ENCODE measurements around the gene SLC35F2.
"Not testable (repeated sequence)": the region's sequence is repeated elsewhere in the genome, so short reads cannot be mapped to it uniquely, and the experiment has no call there.

The SLC35F2 gene

GRCh38 chr11:107836851-107837250, 21.7 kb downstream of the SLC35F2 start:
- DNase-seq, result no peak

- no peak for DNase-seq
Observed at GRCh38 chr11:107834995-107835394, 23.6 kb downstream of the SLC35F2 start.

- DNase-seq, result not testable (repeated sequence)
Observed at GRCh38 chr11:107833926-107834325, 24.7 kb downstream of the SLC35F2 start.

GRCh38 chr11:107830915-107831540, 27.6 kb downstream of the SLC35F2 start:
- DNase-seq, result no peak

- no peak for DNase-seq
Observed at GRCh38 chr11:107827041-107827440, 31.5 kb downstream of the SLC35F2 start.

GRCh38 chr11:107825875-107826274, 32.7 kb downstream of the SLC35F2 start:
- DNase-seq, result no peak

GRCh38 chr11:107824668-107825369, 33.8 kb downstream of the SLC35F2 start:
- DNase-seq, result no peak

- no peak for DNase-seq
Observed at GRCh38 chr11:107821199-107821927, 37.2 kb downstream of the SLC35F2 start.

- no peak for DNase-seq
Observed at GRCh38 chr11:107819361-107820014, 39.1 kb downstream of the SLC35F2 start.

- DNase-seq, result no peak
Observed at GRCh38 chr11:107818491-107818890, 40.1 kb downstream of the SLC35F2 start.

- DNase-seq, result no peak
Observed at GRCh38 chr11:107816028-107816427, 42.6 kb downstream of the SLC35F2 start.

- no peak for DNase-seq
Observed at GRCh38 chr11:107810875-107811274, 47.7 kb downstream of the SLC35F2 start.

GRCh38 chr11:107808521-107808920, 50.1 kb downstream of the SLC35F2 start:
- no peak for DNase-seq

GRCh38 chr11:107804971-107805370, 53.6 kb downstream of the SLC35F2 start:
- DNase-seq, result no peak

GRCh38 chr11:107804211-107804610, 54.4 kb downstream of the SLC35F2 start:
- DNase-seq, result no peak

- DNase-seq, result no peak
Observed at GRCh38 chr11:107801641-107802040, 56.9 kb downstream of the SLC35F2 start.

- peak; percentile 59 for DNase-seq
Observed at GRCh38 chr11:107799218-107799859, 59.2 kb downstream of the SLC35F2 start.

GRCh38 chr11:107792049-107792443, 66.5 kb downstream of the SLC35F2 start:
- DNase-seq, result no peak

- no peak for DNase-seq
Observed at GRCh38 chr11:107791343-107792048, 67.1 kb downstream of the SLC35F2 start.

GRCh38 chr11:107789767-107790166, 68.8 kb downstream of the SLC35F2 start:
- no peak for DNase-seq

- DNase-seq, result no peak
Observed at GRCh38 chr11:107787733-107788132, 70.9 kb downstream of the SLC35F2 start.

- peak; percentile 10 for DNase-seq
Observed at GRCh38 chr11:107785401-107785800, 73.2 kb downstream of the SLC35F2 start.

Data from HCEC 1CT (cell line).